Tibial artery (tissue), 4 donors: ENCODE data around the gene SCN5A.

ENCODE experiments used
- DNase-seq, 2 donors: peaks; one replicate each; pipeline ENCODE4 v3.0.0-alpha.2; 2019
- H3K27ac ChIP-seq, 2 donors: fragments of 200-600 bp; sonication (generic) in 1 of 2; 1 replicate in 1 of 2; 2 replicates in 1 of 2; pipeline ENCODE4 v1.5.1; 2018 to 2019; ENCODE audit warnings: mild to moderate bottlenecking in 1 of 2
- H3K27me3 ChIP-seq, 2 donors: fragments of 200-600 bp; sonication (generic) in 1 of 2; one replicate each; pipeline versions ENCODE4 v1.5.1 to v1.6.0; 2016 to 2019
- H3K36me3 ChIP-seq, 3 donors: fragments of 200-600 bp; sonication (generic) in 2 of 3; one replicate each; pipeline ENCODE4 v1.5.1; 2016 to 2019; ENCODE audit warnings: mild to moderate bottlenecking in 2 of 3
- H3K4me1 ChIP-seq, 4 donors: fragments of 200-600 bp; sonication (generic) in 2 of 4; 1 replicate in 3 of 4; 2 replicates in 1 of 4; pipeline ENCODE4 v1.5.1; 2016 to 2019
- H3K4me3 ChIP-seq, 2 donors: fragments of 200-600 bp; sonication (generic) in 1 of 2; 1 replicate in 1 of 2; 2 replicates in 1 of 2; pipeline ENCODE4 v1.5.1; 2018 to 2019; ENCODE audit warnings: mild to moderate bottlenecking in 2 of 2
- H3K9me3 ChIP-seq, 3 donors: fragments of 200-600 bp; sonication (generic) in 1 of 3; one replicate each; pipeline ENCODE4 v1.5.1; 2016 to 2019
- CTCF ChIP-seq, 2 experiments: fragments of 200-600 bp in 1 of 2; fragments of 450-650 bp in 1 of 2; IDR thresholded peaks; one replicate each; pipeline ENCODE4 v1.5.1; 2017 to 2019; ENCODE audit warnings: antibody characterized with exemption in 2 of 2, mild to moderate bottlenecking in 1 of 2, moderate library complexity in 1 of 2
- intact Hi-C: fragments of 100-400 bp; cut with DNase I; formaldehyde crosslinking; loops from one replicate; pipeline ENCODE4 v1.15.0; 2023; ENCODE audit warnings: low total_unique reads

Gene SCN5A

DNA sequence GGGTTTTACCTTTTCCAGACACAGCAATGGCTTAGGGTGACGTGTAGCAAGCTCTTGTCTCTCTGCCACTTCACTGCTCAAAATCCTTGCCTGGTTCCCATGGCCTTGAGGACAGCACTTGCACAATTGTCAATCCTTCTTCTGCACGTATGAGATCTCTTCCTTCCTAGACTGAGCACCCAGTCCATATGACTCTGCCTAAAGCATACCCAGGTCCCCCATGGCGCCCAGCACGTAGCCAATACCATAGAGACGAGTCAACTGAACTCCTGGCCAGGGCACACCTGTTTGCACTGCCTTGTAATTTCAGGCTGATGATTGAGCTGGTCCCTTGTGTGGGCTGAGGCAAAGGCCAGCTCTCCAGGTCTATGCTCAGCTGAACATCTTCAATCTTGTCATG, 23.3 kb downstream of the SCN5A start:
- Histone ChIP-seq H3K27me3 (no peaks in the 10 kb centered on the region), H3K27ac (no peak overlapping the region), H3K4me3 (no peak overlapping the region), H3K9me3 (no peaks in the 10 kb centered on the region), H3K4me1 (no peaks in the 10 kb centered on the region), H3K36me3 (no peaks in the 10 kb centered on the region)
- intact Hi-C loops: no loop called here
- TF ChIP-seq CTCF (IDR thresholded peaks at IDR 0.05): no peak
- no peak for DNase-seq

DNA sequence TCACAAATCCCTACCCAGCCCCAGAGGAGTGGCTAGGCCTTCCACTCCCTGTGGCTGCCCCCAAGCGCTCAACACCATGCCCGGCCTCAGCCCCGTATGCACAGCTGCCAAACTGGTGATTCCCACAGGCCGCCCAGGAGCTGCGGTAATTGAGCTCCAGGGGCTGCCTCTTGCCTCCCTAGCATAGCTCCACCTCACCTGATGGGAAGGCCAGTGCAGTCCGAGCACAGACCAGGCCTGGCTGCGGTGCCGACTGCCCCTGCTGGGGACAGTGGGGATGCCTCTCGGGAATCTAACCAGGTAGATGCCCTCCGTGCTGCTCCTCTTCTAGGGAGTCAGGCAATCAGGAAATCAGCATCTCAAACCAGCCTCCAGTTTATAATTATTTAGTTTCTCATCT, 25.9 kb downstream of the SCN5A start:
- H3K9me3 ChIP-seq: no peaks in the 10 kb centered on the region
- H3K4me3 ChIP-seq: no peak overlapping the region
- H3K27ac ChIP-seq: no peak overlapping the region
- no peak for TF ChIP-seq CTCF (IDR thresholded peaks at IDR 0.05)
- no peaks in the 10 kb centered on the region for H3K36me3 ChIP-seq
- DNase-seq: no peak
- no peaks in the 10 kb centered on the region for H3K27me3 ChIP-seq
- intact Hi-C loops: no loop called here
- H3K4me1 ChIP-seq: no peaks in the 10 kb centered on the region

DNA sequence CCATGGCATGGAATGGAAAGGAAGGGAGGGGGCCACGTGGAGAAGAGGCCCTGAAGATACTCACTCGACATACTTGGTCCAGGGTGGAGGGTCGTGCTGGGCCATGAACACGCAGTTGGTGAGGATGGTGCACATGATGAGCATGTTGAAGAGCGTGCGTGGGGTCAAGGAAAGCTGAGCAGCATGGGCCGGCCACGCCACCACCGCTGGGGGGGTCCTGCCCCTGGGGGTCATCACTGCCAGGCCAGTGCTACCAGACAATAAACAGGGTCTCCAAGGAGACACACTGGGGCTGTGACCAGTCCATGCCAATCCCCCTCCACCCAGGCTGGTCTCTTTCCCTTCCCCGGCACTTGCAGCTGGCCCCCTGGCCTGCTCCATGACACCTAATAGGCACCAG, 27.2 kb downstream of the SCN5A start:
- Histone ChIP-seq H3K27me3 (no peaks in the 10 kb centered on the region), H3K4me3 (no peak overlapping the region), H3K27ac (no peak overlapping the region), H3K9me3 (no peaks in the 10 kb centered on the region), H3K4me1 (no peaks in the 10 kb centered on the region), H3K36me3 (no peaks in the 10 kb centered on the region)
- DNase-seq: no peak
- intact Hi-C loops: no loop called here
- no peak for TF ChIP-seq CTCF (IDR thresholded peaks at IDR 0.05)

GRCh38 chr3:38620236-38620635, 29.3 kb downstream of the SCN5A start:
- no peaks in the 10 kb centered on the region for H3K27me3 ChIP-seq
- no peak for TF ChIP-seq CTCF (IDR thresholded peaks at IDR 0.05)
- intact Hi-C loops: no loop called here
- no peak for DNase-seq
- H3K27ac ChIP-seq: no peak overlapping the region
- H3K4me3 ChIP-seq: no peak overlapping the region
- H3K36me3 ChIP-seq: no peaks in the 10 kb centered on the region
- no peaks in the 10 kb centered on the region for H3K9me3 ChIP-seq
- H3K4me1 ChIP-seq: no peaks in the 10 kb centered on the region

GRCh38 chr3:38618343-38618742, 31.1 kb downstream of the SCN5A start:
- Histone ChIP-seq H3K9me3 (no peaks in the 10 kb centered on the region), H3K27me3 (no peaks in the 10 kb centered on the region), H3K4me1 (no peaks in the 10 kb centered on the region), H3K36me3 (no peaks in the 10 kb centered on the region), H3K4me3 (no peak overlapping the region), H3K27ac (no peak overlapping the region)
- intact Hi-C loops: no loop called here
- DNase-seq: no peak
- no peak for TF ChIP-seq CTCF (IDR thresholded peaks at IDR 0.05)

- Histone ChIP-seq H3K27ac (no peak overlapping the region), H3K4me1 (no peaks in the 10 kb centered on the region)
- intact Hi-C loops: no loop called here
Observed at GRCh38 chr3:38617586-38617985, 31.9 kb downstream of the SCN5A start.

More at GRCh38 chr3:38617586-38617985, 31.9 kb downstream of the SCN5A start:
- TF ChIP-seq CTCF (IDR thresholded peaks at IDR 0.05): no peak
- no peaks in the 10 kb centered on the region for H3K36me3 ChIP-seq
- H3K4me3 ChIP-seq: no peak overlapping the region
- H3K9me3 ChIP-seq: no peaks in the 10 kb centered on the region
- no peaks in the 10 kb centered on the region for H3K27me3 ChIP-seq
- no peak for DNase-seq
